ENCODE data around the gene LRP1.

- TF ChIP-seq ZSCAN25 (CRISPR knock-in tag; IDR thresholded peaks at IDR 0.05) (no peak), ATF2 (CRISPR knock-in tag; IDR thresholded peaks at IDR 0.05) (no peak)
Measured at GRCh38 chr12:57153415-57153997, 25.2 kb downstream of the LRP1 start.

Measured in HepG2 (cell line).